ENCODE results near the gene OR4C45. TPM values are rescaled to one million over a fixed set of nuclear protein-coding genes. Genes with fewer than 3 reads are reported as not detected.

Gene OR4C45
- not detected in 2 replicates for total RNA-seq

DNA sequence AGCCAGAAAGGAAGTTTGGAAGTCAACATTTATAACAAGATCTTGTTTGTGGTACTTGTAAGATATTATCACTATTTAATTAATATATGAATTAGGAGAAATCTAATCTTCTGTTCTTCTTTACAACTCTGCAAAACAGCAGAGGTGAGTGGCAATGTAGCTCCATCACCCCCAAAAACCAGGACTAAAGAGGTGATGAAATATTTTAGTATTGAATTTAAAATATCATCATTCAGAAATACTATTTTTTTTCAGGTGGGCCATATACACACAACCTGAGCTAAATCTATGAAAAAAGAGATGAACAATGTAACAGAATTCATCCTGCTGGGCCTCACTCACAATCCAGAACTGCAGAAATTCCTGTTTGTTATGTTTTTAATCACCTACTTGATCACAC, at the start of gene OR4C45:
OR4C45 (plus strand) TSS at position 301 of the 400 bp plus-strand sequence.

Other genes starting within 250 kb of the OR4C45 start
- not detected in 2 replicates for gene OR4C13, start 80.5 kb upstream of the OR4C45 start, total RNA-seq
- gene OR4C12, start 50.3 kb upstream of the OR4C45 start, total RNA-seq = not detected in 2 replicates